Epidermal melanocyte (primary cell): ENCODE results near the gene POU3F3.

Experiments used
- DNase-seq: peaks from one replicate; pipeline ENCODE4 v3.0.0; 2011; ENCODE audit warnings: low spot score; ENCODE audit not compliant: insufficient read length

POU3F3 gene

GRCh38 chr2:104846786-104847585, 6.9 kb upstream of the POU3F3 start:
- no peak for DNase-seq

GRCh38 chr2:104847586-104848160, 6.2 kb upstream of the POU3F3 start:
- no peak for DNase-seq

GRCh38 chr2:104848526-104848925, 5.4 kb upstream of the POU3F3 start:
- no peak for DNase-seq

GRCh38 chr2:104849101-104849500, 4.8 kb upstream of the POU3F3 start:
- no peak for DNase-seq

DNA sequence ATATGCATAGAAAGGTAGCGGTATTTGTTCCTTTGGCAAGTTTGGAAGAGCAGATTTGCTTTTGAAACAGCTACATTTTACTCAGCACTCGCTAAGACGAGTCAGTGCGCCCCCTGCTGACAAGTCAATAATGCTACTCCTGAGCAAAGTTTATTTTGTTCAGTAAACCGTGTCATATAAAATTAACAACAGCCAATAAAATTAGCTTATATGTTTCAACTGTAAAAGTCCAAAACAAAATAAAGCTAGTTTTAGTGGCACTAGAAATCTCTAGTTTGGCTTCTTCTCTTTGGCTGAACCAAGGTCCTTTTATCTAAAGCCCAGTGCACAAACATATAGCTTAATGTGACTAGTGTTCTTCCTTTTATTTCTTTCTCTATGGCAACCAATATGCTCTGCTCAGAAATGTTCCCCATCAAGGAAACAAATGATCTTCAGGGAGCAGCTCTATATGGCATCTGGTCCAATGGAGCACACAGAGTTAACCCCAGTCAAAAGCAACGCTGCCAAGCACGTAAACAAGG, 4.2 kb upstream of the POU3F3 start:
- no peak for DNase-seq

- DNase-seq, result no peak
Measured at GRCh38 chr2:104850361-104851290, 3.3 kb upstream of the POU3F3 start.

DNA sequence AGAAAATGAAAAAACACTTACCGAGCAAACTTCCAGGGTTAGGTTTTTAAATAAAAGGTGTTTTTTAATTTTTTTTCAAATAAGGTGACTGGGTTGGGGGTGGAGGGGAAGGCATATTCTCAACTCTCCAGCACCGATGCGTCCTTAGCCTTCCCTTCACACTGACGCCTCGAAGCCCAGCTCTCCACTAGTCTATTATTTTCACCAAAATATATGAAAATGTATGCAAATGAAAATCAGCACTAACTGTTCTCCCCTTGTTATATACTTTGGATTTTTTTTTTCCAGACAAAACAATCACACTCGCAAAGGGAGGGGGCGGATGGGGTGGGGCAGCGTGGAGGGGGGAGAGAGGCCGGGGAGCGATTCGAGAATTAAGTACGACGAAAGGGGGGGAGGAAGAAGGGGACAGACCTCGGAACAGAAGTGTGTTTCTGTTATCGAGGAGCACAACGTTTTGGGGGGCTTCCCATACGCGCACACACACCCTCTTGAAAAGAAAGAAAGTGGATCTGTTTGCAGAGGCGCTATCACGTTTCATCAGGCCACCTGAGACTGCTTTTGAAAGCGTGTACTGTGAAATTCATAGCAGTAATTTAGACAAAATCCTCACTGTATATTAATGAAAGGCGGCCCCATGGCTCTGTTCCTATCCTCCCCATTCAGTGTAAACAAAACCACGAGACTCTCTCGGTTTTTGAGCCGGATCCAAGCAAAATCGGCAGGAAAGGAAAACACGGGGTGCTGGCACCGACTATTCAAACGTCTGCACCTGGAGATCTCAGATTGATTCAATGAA, 2.4 kb upstream of the POU3F3 start:
- DNase-seq, result no peak

GRCh38 chr2:104852090-104852666, 1.7 kb upstream of the POU3F3 start:
- no peak for DNase-seq

- no peak for DNase-seq
Measured at GRCh38 chr2:104854498-104855220, 744 bp downstream of the POU3F3 start.

- no peak for DNase-seq
Measured at GRCh38 chr2:104855221-104856085, 1.5 kb downstream of the POU3F3 start.

- DNase-seq, result no peak
Measured at GRCh38 chr2:104856086-104856972, 2.4 kb downstream of the POU3F3 start.

DNA sequence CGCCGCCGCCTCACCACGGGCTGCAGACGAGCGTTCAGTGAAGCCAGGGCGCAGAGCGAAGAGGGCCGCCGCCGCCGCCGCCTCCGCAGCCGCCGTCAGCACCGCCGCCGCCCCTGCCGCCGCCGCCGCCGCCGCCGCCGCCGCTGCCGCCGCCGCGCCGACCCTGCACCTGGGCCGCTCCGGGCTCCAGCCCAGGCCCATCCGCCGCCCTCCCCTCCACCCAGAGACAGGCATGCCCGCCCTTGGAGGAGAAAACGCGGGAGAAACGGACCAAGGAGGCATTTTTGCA, 3.0 kb downstream of the POU3F3 start:
- no peak for DNase-seq

DNA sequence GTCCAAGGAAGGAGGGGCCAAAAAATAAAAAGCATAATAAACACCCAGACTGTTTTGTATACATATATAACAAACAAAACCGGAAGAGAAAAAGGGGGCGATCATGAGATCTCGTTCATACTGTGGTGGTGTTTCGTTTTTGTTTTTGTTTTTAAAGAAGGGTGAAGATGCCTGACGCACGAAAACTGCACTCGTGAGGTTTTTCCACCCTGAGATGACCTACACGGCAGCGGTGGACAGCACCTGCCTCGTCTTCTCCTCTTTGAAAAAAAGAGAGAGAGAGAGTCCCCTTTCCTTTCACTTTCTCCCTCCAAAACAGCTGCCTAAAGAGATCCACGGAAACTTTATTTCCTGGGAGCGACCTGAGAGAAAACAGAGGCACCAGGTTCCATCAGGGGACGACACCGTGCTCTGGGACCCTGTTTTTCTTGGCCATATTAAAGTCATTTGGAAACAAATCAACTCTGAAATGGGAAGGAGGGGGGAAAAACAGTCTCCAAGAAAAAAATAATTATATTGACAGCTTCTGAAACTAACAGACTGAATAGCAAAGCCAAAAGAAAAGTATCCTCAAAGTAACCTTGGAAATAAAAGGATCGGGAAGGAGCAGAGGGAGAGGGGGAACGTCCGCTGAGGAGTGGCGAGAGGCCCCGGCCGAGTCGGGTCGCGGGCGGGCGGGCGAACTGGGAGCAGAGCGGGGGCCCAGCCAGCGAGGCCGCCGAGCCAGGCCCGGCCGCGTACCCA, 3.5 kb downstream of the POU3F3 start:
- DNase-seq, result no peak

DNA sequence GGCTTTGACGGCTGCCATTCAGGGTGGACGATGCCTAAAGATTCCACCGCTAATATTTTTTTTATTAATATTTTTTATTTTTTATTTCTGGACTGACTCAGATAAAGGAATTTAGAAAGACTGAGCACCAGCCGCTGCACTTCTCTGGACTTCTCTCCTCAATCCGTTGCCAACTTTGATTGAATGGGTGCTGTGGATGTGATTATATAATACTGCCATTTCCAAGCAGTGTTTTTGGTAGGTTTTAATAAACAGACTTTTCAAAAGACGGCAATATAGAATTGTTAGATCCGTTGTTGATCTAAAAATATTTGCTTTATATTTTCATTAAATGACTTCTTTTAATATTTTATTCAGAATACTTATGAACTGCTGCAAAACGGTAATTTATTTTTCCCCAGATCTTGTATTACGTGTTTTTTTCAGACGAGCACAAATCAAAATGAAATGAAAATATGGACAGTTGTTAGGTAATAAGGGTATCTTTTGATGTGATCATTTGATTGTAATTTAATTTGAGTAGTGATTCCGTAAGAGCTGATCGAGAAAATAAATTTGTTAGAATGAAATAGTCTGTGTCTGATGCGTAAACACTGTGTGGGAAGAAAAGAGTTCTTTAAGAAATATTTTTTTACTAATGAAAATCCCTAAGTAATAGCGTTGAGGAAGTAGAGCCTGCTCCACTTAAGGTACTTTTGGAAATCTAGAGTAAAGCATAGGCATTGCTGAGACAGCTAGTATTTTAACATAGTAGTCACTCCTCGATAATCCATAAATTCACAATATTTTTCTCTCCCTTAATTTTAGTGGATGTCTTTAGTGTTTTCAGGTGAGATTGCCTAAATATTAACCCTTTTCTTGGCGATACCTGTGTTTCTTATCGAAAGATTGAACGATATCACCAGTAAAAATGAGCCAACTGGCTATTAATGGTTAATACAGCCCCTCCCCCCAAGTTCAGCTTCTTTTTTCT, 4.4 kb downstream of the POU3F3 start:
- no peak for DNase-seq

- DNase-seq, result no peak
Measured at GRCh38 chr2:104859291-104859765, 5.4 kb downstream of the POU3F3 start.

DNA sequence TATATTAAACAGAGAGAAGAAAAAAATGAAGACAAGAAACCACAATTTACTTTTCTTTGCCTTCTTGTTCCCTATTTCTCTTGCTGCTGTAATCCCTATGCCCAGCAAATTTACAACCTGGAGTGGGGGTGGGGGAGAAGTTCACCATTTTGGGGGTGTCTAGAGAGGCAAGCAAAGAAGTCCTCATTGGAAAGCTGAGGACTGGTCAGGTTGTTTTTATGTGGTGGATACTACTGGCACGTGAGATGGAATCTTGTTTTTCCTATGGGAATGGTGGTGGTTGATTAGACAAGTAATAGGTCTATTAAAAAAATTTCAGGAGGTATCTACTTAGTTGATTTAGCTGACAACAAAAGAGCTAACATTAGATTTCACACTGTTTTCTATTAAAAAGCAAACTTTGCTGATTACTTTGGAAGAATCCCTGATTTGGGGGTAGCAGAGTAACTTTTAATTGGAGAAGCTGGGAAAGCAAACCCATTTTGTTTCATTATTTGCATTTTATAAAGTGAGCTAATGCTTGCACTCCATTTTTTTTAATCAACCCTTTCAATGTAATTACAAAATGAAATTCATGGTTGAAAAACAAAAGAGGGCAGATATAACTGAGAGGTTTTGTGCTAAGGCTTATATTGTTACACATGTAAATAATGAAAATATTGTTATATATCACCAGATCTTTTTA, 6.0 kb downstream of the POU3F3 start:
- no peak for DNase-seq
